GM19240 (cell line): ENCODE data around the gene SAMD9L.

Experiments used
- DNase-seq: peaks from one replicate; pipeline ENCODE4 v3.0.0; 2011; ENCODE audit warnings: low spot score; ENCODE audit not compliant: insufficient read length

The SAMD9L gene

DNA sequence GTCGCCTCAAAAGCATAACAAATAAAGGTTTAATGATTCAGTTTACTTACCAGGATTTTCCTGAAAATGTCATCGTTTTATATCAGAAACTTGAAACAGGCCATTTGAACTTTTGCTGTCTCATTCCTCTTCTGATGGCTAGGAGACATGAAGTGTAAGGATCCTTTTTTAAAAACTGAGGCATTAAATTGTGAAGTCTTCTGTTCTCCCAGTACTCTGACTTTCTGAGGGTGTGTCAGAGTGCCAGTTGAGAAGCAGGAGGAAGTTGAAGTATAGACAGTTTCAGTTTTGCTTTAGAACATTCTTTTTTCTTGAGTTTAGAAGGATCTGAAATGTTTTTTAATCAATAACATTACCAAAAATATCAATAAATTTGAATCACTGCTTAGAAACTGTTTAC lies at the start of gene SAMD9L:
Gene SAMD9L, minus strand, starts transcription at position 242 of the 400 bp plus-strand sequence. CDS start 12,414 bp downstream, outside the sequence.
- DNase-seq, result peak; percentile 13

DNA sequence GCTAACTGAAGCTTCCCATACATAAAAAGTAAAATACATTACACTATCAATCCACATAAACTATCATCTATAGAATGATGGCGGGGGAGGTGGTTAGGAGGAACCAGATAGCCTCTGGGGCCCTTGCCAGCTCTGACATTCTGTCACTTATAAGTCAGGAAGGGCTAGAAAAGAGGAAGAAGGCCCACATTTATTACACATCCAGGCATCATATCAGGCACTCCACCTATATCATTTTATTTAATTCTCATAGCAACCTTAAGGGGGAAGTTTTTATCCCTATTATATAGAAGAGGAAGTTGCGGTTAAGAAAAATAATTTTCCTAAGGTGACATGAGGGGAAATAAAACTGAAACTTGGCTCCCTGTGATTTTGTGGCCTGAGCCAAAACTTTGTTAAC lies 48.2 kb upstream of the SAMD9L start:
- DNase-seq, result no peak

DNA sequence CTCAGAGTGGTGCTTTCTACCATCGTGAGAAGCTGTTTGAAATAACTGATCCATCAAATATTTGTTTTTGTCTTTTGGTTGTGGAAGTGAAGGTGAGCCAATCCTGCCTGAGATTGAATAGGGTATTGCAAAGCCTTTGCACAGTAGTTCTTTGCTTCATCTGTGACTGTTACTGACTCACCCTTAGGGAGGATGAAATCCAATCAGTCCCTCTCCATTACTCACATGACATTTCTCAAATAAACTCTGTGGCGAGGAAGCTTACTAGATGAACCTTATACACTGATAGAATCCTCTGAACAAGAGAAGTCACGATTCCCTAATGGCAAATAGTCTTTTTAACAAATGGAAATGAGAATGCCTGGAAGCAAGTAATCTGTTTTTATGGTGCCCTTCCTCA lies 46.2 kb upstream of the SAMD9L start:
- DNase-seq, result no peak

DNA sequence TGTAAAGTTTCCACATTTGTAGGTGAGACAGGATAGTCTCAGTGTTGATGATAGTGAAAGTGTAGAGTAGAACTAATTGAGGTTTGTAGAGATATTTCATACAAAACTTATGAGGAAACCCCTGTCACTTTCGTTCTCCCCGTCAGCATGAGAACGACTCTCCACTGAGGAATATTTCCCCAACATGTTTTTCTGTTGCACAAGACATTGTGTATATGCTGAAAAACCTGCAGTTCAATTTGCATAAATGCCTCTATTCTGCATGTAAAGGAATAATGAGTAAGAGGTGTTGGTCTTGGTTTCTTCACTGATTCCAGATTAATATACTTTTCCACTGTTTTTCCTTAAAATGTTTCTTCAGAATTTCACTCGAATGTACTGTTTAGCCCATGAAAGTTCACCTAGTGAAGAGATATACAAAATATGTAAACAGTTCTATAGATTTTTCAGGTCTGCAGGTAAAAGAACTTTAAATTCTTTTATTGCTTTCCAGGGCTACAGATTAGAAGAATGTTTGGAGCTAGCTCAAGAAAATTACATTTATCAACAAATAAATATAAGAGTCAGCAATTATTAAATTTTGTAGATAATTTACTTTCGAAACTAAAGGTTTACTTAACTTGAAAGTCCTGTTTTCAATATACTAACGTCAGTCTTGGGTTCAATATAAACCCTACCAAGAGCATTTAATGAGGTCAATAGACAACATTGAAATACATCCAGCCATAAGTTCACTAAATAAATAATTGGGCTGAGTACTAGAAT lies 40.9 kb upstream of the SAMD9L start:
- DNase-seq, result no peak

DNA sequence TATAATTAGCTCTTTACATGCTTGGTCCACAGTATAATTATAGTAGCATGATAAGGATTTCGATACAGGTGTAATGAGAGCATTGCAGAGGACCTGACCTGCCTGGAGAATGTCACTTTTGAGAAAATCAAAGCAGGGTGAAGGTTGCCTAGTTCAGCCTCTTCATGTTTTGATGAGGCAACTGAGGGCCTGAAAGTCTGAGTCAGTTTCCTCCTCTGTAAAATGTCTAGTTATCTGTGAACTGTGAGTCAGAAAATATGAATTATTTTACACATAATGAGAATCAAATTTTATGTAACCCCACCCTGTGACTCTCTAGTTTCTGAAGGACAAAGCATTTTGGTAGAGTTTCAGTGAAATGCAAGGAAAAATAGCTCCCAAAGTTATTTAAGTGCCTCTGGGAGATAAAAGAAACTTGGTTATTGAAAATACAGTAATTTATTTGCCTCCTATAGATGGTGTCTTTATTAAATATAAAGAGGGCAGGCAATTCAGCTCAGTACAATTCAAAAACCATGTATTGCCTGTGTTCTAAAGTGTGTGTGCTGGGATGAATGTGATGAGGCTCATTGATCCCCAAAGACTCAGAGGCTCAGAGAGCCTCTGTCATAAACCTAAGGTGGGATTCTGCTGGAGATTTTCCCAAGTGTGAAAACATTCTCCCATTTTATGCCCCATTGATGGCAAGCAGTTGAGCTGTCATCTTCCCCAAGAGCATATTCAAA lies 37.3 kb upstream of the SAMD9L start:
- DNase-seq, result no peak

DNA sequence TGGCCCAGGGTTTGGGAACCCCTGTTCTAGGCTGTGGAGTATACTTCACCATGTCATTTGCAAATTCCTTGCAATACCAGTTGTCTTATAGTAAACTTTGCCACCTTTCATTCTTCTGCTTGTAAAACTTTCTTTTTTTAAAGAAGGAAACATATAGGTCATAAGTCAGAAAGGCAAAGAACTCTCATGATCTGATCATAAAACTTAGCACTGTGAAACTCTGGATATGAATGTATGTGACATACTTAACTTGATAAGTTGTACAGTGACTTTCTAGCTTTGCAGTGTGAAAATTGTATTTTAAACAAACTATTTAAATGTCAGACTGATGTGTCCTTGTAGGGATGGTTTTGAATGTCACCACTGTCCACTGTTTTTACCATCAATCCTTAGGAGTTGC lies 31.0 kb upstream of the SAMD9L start:
- DNase-seq, result no peak

DNA sequence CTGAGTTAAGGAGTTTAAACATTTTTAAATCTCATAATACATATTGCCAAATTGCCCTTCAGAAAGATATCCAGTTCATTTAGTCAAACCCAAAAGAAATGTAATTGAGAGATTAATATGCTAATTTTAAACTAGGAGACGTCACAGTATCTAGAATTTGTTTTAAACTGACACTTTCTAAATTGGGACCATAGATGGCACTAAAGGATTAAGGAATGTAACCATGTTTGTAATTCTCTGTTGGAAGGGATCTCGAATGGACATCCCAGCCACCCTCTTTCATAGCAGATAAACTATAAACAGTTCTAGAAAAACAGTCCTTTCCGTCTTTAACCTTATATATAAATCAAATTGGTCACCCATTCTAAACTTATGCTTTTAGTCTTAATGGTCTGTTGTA lies 30.0 kb upstream of the SAMD9L start:
- DNase-seq, result no peak

DNA sequence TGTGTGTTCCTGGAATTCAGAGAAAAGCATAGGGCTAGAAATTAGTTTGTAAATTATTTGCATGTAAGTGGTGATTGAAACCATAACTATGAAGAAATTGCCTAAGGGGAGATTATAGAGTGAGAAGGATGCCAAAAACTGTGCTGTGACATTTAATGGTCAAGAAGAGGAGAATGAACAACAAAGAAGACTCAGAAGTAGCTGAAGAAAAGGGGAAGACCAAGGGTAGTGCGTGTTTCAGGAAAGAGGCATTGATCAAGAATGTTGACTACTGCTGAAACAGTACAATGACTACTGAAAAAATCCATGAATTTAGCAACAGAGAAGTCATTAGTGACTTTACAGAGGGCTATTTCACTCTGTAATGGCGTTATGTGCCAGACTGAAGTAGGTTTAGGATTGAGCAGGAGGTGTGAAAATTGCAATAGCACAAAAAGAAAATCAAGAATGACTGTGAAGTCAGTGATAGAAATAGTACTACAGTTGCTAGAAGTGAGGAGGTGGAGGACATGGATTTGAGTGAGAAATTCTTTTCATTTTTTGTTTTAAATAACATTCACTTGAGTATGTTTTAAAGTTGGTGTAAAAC lies 28.9 kb upstream of the SAMD9L start:
- DNase-seq, result no peak

DNA sequence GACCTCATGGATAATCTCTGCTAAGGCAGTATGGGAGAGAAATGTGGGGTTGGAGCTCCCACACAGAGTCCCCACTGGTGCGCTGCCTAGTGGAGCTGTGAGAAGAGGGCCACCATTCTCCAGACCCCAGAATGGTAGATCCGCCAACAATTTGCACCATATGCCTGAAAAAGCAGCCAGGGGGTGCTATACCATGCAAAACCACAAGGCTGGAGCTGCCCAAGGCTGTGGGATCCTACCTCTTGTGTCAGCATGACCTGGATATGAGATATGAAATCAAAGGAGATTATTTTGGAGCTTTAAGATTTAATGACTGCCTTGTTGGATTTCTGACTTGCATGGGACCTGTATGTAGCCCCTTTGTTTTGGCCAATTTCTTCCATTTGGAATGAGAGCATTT lies 27.0 kb upstream of the SAMD9L start:
- no peak for DNase-seq

DNA sequence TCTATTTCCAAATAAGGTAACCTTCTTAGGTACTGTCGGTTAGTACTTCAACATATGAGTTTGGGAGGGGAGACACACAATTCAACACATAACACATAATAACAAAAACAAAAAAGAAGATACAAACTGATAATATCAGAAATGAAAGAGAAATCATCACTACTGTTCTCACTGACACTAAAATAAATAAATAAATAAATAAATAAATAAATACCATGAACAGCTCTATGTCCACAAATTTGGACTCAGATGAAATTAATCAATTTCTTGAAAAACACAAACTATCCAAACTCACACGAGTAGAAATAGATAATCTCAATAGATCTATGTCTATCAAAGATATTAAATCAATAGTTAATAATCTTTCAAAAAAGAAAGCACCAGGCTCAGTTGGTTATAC lies 24.5 kb upstream of the SAMD9L start:
- DNase-seq, result no peak

DNA sequence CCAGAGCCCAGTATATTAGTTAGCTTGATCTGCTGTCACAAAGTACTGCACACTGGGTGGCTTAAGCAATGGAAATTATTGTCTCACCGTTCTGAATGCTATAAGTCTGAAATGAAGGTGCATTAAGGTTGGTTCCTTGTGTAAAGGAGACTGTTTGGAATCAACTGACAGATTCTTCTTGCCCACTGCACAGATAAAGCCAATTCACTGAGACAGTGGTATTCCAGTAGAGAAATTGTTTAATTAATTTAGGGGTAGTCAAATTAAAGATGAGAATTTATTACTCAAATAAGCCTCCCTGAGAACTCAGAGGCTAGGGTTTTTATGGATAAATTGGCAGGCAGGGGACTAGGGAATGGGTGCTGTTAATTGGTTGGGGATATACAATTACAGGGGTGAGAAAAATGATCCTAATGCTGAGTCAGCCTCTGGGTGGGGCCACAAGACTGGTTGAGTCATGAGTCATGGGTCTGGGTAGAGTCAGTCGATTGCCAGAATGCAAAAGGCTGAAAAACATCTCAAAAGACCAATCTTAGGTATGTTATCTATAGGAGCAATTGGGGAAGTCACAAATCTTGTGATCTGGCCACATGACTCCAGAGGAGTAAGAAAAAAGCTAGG lies 23.5 kb upstream of the SAMD9L start:
- DNase-seq, result no peak

DNA sequence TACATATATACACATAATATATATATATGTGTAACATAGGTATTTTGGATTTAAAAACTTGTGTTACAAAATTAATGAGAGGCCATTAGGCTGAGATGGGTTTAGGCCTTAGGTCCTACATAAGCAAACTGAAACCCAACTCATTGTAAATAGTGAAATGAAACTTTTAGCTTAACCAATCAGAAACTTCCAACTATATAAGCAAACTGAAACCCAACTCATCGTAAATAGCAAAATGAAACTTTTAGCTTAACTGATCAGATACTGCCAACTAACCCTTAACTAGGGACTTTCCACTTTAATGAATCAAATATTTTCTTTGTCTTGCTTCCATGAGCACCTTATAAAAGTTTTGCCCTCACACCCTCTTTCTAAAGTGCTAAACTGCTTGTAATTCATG lies 17.3 kb upstream of the SAMD9L start:
- no peak for DNase-seq

DNA sequence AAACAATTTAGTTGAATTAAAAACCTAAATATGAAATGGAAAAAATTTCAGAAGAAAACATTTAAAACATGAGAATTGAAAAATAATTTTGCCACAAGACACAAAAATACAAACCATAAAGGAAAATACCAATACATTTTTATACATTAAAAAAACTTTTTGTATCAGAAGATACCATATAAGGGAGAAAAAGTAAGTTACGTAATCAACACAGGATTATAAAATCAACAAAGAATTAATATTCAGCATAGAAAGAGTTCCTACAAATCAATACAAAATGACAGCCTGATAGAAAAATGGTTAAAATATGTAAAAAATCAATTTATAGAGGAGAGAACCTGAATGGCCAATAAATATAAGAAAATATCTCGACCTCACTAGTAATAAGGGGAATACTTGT lies 16.6 kb upstream of the SAMD9L start:
- DNase-seq, result no peak

DNA sequence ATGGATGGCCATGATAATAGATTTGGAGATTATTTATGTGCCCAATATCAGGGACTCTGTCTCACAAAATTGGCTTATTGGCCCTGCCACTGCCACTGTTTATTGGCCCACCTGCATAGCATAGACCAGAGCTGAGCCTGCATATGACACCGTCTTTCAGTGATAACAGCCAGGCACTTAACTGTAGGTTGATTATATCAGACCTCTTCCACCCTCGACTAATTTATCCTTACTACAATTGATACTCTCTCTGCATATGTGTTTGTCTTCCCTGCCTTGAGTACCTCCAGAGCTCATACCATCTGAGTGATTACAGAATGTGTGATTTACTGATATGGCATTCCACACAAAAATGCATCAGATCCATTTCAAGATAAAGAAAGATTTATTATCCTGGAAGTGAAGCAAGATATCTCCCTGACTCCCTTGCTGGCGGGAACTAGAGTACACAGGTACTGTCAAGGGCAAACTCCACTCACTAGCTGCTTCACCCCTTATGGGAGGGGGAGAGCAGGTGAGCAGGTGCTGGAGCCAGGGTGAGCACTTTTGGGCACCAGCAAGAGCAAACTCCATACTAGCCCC lies 13.1 kb upstream of the SAMD9L start:
- DNase-seq, result no peak

DNA sequence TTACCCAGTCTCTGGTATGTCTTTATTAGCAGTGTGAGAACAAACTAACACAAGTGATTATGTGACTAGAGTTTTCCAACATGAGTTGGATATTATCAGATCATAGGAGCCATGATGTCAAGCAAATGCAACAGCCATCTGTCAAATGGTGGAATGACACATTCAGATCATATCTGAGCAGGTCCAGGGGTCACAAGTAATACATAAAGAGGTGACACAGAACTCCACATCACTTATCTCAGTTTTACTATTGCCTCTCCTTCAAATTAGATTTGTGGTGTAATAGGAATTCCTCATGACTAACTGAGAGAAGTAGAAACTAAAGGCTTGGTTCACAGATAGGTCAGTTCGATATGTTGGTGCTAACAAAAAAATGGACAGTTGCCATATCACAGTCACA lies 12.2 kb upstream of the SAMD9L start:
- no peak for DNase-seq

DNA sequence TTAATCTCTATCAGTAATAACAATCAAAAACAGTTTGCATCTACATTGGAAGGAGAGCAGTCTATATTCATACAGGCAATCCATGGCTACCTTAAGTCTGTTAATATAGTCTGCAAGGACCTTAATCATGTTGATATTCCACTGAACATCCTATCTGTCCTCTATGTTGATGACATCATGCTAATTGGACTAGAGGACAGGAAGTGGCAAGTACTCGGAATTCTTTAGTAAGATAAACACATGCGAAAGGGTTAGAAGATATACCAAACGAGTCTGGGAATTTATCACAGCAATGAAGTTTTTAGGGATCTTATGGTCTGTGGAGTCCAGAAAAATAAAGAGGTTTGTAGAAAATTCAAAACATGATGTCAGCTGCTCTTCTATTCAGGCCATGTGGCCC lies 11.3 kb upstream of the SAMD9L start:
- no peak for DNase-seq

DNA sequence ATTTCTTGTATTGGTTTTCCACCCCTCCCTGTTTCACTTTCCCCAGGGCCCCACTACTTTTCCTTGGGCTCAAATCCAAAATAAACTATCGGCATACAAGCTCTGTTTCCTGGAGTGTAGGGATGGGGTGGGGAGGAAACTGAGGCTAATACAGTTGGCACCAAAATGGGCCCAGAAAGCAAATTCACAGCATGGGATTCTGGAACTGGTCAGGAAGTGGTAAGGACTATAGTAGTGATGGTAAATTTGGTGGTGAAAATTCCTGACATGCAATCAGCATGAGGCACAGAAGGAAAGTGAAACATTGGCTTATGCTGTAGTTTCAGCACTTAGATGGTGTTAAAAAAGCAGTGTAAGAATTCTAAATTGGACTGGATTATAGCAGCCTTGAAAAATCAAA lies 8.7 kb upstream of the SAMD9L start:
- DNase-seq, result no peak

DNA sequence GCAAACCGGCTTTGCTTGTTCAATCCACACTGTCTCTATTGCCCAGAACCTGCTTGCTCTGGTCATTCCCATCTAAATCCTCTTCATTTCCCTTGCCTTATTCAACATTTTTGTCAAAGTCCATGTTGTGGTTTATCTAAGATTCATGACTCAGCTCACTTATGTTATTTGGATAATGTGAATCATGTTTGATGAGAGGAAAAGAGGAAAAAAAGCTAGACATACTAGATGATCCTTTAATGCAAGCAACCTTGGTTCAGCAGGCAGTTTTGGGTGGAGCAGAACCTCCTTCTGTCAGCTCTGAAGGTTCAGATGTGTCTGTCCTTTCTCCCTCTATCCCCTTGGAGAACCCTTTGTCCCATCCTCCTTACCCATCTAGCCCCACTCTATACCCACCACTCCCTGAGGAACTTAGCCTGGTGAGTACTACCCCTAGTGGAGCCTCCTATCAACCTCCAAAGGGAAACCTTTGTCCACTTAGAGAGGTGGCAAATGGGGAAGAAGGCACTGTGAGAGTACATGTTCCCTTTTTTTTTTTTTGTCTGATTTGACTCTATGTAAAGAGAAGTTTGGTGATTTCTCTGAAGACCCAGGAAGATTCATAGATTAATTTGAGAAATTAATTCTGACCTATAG lies 2.1 kb upstream of the SAMD9L start:
- no peak for DNase-seq

DNA sequence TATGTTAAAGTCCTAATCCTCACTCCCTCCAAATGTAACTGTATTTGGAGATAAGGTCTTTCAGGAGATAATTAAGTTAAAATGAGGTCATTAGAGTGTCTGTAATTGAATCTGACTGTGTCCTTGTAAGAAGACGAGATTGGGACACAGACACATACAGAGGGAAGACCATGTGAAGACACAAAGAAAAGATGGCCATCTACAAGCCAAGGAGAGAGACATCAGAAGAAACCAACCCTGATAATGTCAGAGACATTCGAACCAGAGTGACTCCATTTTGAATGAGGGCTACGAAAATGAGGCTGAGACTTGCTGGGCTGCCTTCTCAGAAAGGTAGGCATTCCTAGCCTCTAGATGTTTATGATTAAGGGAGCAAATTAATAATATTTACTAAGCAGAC lies 542 bp upstream of the SAMD9L start:
- DNase-seq, result no peak

DNA sequence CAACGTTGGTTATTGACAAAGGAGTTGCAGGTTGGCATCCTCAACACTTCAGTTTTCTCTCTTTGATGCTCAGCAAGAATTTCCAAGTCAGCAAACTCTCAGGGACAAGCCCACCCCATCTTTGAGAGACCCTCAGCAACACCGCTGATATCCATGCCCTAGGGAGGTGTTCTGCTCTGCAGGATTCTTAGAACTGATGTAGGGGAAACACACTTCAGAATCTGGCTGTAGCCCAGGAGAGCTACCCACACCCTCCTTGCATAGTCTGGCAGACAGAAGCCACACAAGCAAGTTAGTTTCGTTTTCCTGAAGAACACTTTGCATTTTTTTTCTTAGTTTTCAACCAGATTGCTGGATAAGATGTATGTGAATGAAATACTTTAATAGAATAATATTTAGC lies 822 bp downstream of the SAMD9L start:
- peak; percentile 52 for DNase-seq

DNA sequence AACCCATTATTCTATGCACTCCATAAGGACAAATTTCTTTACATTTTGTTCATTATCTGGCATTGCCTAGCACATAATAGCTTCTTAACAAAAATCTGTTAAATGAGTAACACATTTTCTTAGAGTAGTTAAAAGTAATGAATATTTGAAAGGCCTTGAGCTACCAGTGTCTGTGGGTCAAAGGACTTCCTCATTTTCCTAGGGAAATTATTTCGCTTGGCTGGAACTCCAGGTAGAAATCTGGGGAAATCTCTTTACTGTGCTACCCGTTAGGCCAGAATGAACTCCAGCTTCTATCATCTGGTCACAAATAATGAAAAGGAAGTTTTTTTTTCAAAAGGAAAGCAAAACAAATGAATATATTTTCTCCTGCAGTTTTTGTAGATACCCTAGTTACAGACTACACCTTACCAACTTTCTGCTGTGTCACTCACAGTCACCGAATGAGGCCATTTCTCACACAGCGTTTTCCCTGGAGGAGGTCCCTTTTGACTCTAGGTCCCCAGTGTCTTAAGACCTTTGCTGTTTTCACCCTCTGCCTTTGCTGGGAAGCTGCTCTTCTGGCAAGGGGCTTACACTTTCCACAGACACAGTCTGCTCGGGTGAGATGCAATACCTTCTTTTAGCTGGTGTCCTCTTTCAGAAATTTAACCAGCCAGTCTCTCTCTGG lies 1.6 kb downstream of the SAMD9L start:
- DNase-seq, result no peak
